B cell (primary cell): Measurements from ENCODE around the gene ASB7. TPM values are rescaled to one million over a fixed set of nuclear protein-coding genes. Genes with fewer than 3 reads are reported as not detected.

Source experiments
- ATAC-seq: fragments of 200-7000 bp; cut with Tn5 transposase; one replicate; pipeline ENCODE4 v1.10.0; 2021; ENCODE audit warnings: low read depth, mild to moderate bottlenecking, moderate number of reproducible peaks, moderate library complexity
- CTCF ChIA-PET: fragments of 350-600 bp; sonication (Branson Sonifier 250); formaldehyde crosslinking; loops from one replicate; lab custom pipeline; 2021; ENCODE audit warnings: antibody characterized with exemption, inconsistent platforms; lab: Charles Lee
- POLR2A ChIA-PET: fragments of 350-600 bp; sonication (Branson Sonifier 250); formaldehyde crosslinking; loops from one replicate; lab custom pipeline; 2021; ENCODE audit warnings: antibody characterized with exemption; lab: Charles Lee
- DNase-seq: peaks from one replicate; pipeline ENCODE4 v3.0.0; 2013
- H2AFZ ChIP-seq: 2 replicates; pipeline ENCODE4 v1.6.1; 2012; ENCODE audit warnings: mild to moderate bottlenecking, low read depth, low read length; ENCODE audit not compliant: insufficient read depth, poor library complexity, severe bottlenecking
- H3K27ac ChIP-seq, 2 donors: 1 replicate in 1 of 2; 2 replicates in 1 of 2; pipeline ENCODE4 v1.5.1; 2012 to 2013; ENCODE audit warnings: low read length in 2 of 2, mild to moderate bottlenecking in 2 of 2, moderate library complexity in 1 of 2
- H3K27me3 ChIP-seq, 4 experiments: fragments of 200-600 bp in 1 of 4; sonication (generic) in 1 of 4; replicated peaks in 1 of 4; 1 replicate in 2 of 4; 2 replicates in 2 of 4; pipeline versions ENCODE4 v1.6.1 to v1.7.0; 2013 to 2016; ENCODE audit warnings: low read length in 3 of 4, mild to moderate bottlenecking in 2 of 4, mixed read lengths in 1 of 4, moderate library complexity in 1 of 4; ENCODE audit not compliant: insufficient read depth in 4 of 4, control insufficient read depth in 3 of 4; ENCODE audit errors: control extremely low read depth in 1 of 4
- H3K36me3 ChIP-seq, 2 experiments: replicated peaks in 1 of 2; 1 replicate in 1 of 2; 2 replicates in 1 of 2; pipeline versions ENCODE4 v1.6.1 to v1.7.1; 2013; ENCODE audit warnings: low read length in 1 of 2; ENCODE audit not compliant: insufficient read depth in 2 of 2, control insufficient read depth in 1 of 2; ENCODE audit errors: control extremely low read depth in 1 of 2, extremely low read depth in 1 of 2
- H3K4me1 ChIP-seq, 2 donors: fragments of 200-600 bp in 1 of 2; sonication (generic) in 1 of 2; 1 replicate in 1 of 2; 2 replicates in 1 of 2; pipeline versions ENCODE4 v1.5.1 to v1.6.1; 2013 to 2017; ENCODE audit warnings: low read length in 2 of 2; ENCODE audit not compliant: control insufficient read depth in 2 of 2, insufficient read depth in 2 of 2
- H3K4me2 ChIP-seq: replicated peaks from 2 replicates; pipeline ENCODE3; 2012; ENCODE audit warnings: mild to moderate bottlenecking, low read depth, low read length; ENCODE audit not compliant: poor library complexity, severe bottlenecking
- H3K4me3 ChIP-seq, 5 experiments: fragments of 200-600 bp in 1 of 5; sonication (generic) in 1 of 5; 1 replicate in 3 of 5; 2 replicates in 2 of 5; pipeline versions ENCODE4 v1.5.1 to v1.7.0; 2011 to 2016; ENCODE audit warnings: low read length in 4 of 5, mild to moderate bottlenecking in 4 of 5, low read depth in 2 of 5, control low read depth in 1 of 5, moderate library complexity in 1 of 5; ENCODE audit not compliant: insufficient read depth in 1 of 5; ENCODE audit errors: control extremely low read depth in 1 of 5, extremely low read depth in 1 of 5
- H3K79me2 ChIP-seq: fragments of 200-600 bp; sonication (generic); one replicate; pipeline ENCODE4 v1.6.0; 2016; ENCODE audit warnings: low read length; ENCODE audit not compliant: control insufficient read depth, insufficient read depth
- H3K9ac ChIP-seq: fragments of 200-600 bp; sonication (generic); 2 replicates; pipeline ENCODE4 v1.6.1; 2017; ENCODE audit warnings: mild to moderate bottlenecking, low read length, moderate library complexity
- H3K9me3 ChIP-seq, 3 donors: one replicate each; pipeline versions ENCODE4 v1.6.1 to v1.7.1; 2013; ENCODE audit warnings: low read length in 2 of 3; ENCODE audit not compliant: control insufficient read depth in 2 of 3, insufficient read depth in 1 of 3; ENCODE audit errors: control extremely low read depth in 1 of 3
- H4K20me1 ChIP-seq: 2 replicates; pipeline ENCODE4 v1.6.0; 2012; ENCODE audit warnings: mild to moderate bottlenecking, low read length; ENCODE audit not compliant: insufficient read depth, control insufficient read depth, poor library complexity, severe bottlenecking
- H3K27ac Mint-ChIP-seq: one replicate; pipeline ENCODE4 v1.8.0; 2021; ENCODE audit warnings: mixed read lengths
- H3K27me3 Mint-ChIP-seq: one replicate; pipeline ENCODE4 v1.8.0; 2021; ENCODE audit warnings: mixed read lengths
- H3K4me1 Mint-ChIP-seq: one replicate; pipeline ENCODE4 v1.8.0; 2021; ENCODE audit warnings: mixed read lengths
- H3K4me3 Mint-ChIP-seq: one replicate; pipeline ENCODE4 v1.8.0; 2021; ENCODE audit warnings: mixed read lengths
- H3K9me3 Mint-ChIP-seq: one replicate; pipeline ENCODE4 v1.8.0; 2022; ENCODE audit warnings: mixed read lengths; ENCODE audit not compliant: insufficient read depth
- CTCF ChIP-seq: fragments of 200-600 bp; IDR thresholded peaks from one replicate; pipeline ENCODE4 v1.8.0; 2022; ENCODE audit warnings: antibody characterized with exemption, mild to moderate bottlenecking
- EZH2 ChIP-seq: IDR thresholded peaks from 2 replicates; pipeline ENCODE4 v1.6.1; 2012; ENCODE audit warnings: borderline replicate concordance, low read depth, mild to moderate bottlenecking, moderate library complexity, low read length; ENCODE audit not compliant: insufficient read depth, poor library complexity, severe bottlenecking
- WGBS: methylation state at CpG from one replicate; pipeline ENCODE4 v1.1.5; 2013; ENCODE audit warnings: missing lambda C conversion rate; ENCODE audit not compliant: insufficient coverage; 5-methylcytosine and 5-hydroxymethylcytosine counted together
- intact Hi-C: fragments of 100-400 bp; cut with micrococcal nuclease; formaldehyde crosslinking; loops from one replicate; pipeline ENCODE4 v1.10.0; 2022
- polyA plus RNA-seq: library from polyadenylated mRNA; depleted of rRNA; stranded (reverse); fragments of >200 nt; gene quantifications from 2 replicates; pipeline ENCODE4 v1.2.3, GENCODE V29; 2012
- total RNA-seq, 2 donors: library from RNA; stranded (reverse); fragments of 120-200 nt in 1 of 2; gene quantifications; 1 replicate in 1 of 2; 2 replicates in 1 of 2; pipeline versions ENCODE4 v1.2.3 to v1.2.4, GENCODE V29; 2013 to 2022

ASB7 gene
- total and polyA plus RNA-seq, 2 donors (not counting 1 experiment from before 2014, with no cell fraction given), result 12.1 to 25.0 TPM

GRCh38 chr15:100615801-100616200 is 13.4 kb downstream of the ASB7 start:
- TF ChIP-seq EZH2 (no peak), CTCF (no peak)
- CTCF ChIA-PET, result no interaction called here

GRCh38 chr15:100616700-100617099 is 14.3 kb downstream of the ASB7 start:
- ATAC-seq (no peak), DNase-seq (no peak)
- TF ChIP-seq CTCF (no peak), EZH2 (no peak)
- POLR2A ChIA-PET, result no interaction called here
- Histone ChIP-seq H3K36me3 (peaks cover 0 to 52% of the 10 kb centered on the region in 2 experiments), H4K20me1 (peaks cover 28% of the 10 kb centered on the region), H3K27me3 (no peaks in the 10 kb centered on the region), H3K4me1 (no peaks in the 10 kb centered on the region), H3K4me3 (no peak overlapping the region), H3K79me2 (peaks cover 44% of the 10 kb centered on the region), H3K9me3 (no peaks in the 10 kb centered on the region), H3K9ac (no peak overlapping the region), H2AFZ (no peak overlapping the region), H3K4me2 (no peak overlapping the region), H3K27ac (no peak overlapping the region)
- CTCF ChIA-PET, result no interaction called here
- intact Hi-C loops, result no loop called here
- H3K27me3 Mint-ChIP-seq, result no peaks in the 10 kb centered on the region
- no peak overlapping the region for H3K27ac Mint-ChIP-seq
- no peaks in the 10 kb centered on the region for H3K9me3 Mint-ChIP-seq
- H3K4me1 Mint-ChIP-seq, result peaks cover 12% of the 10 kb centered on the region
- H3K4me3 Mint-ChIP-seq, result no peak overlapping the region
- 95% methylated on average over 2 of the region's 2 CpGs for WGBS

More at GRCh38 chr15:100615801-100616200, 13.4 kb downstream of the ASB7 start:
- no peak overlapping the region for H3K9ac ChIP-seq
- DNase-seq, result no peak
- no peaks in the 10 kb centered on the region for H3K4me1 ChIP-seq
- peaks cover 12% of the 10 kb centered on the region for H3K4me1 Mint-ChIP-seq
- no peaks in the 10 kb centered on the region for H3K9me3 ChIP-seq
- peaks cover 28% of the 10 kb centered on the region for H4K20me1 ChIP-seq
- H3K27ac ChIP-seq, result no peak overlapping the region
- H3K27me3 Mint-ChIP-seq, result no peaks in the 10 kb centered on the region
- no peaks in the 10 kb centered on the region for H3K9me3 Mint-ChIP-seq
- H3K4me3 ChIP-seq, result no peak overlapping the region
- POLR2A ChIA-PET, result no interaction called here
- no peak overlapping the region for H2AFZ ChIP-seq
- H3K4me3 Mint-ChIP-seq, result no peak overlapping the region
- ATAC-seq, result no peak
- peaks cover 0 to 54% of the 10 kb centered on the region in 2 experiments for H3K36me3 ChIP-seq
- no peaks in the 10 kb centered on the region for H3K27me3 ChIP-seq
- H3K79me2 ChIP-seq, result peaks cover 50% of the 10 kb centered on the region
- no CpG with 5 or more reads among the region's 5 CpGs for WGBS
- H3K4me2 ChIP-seq, result no peak overlapping the region
- no peak overlapping the region for H3K27ac Mint-ChIP-seq
- intact Hi-C loops, result no loop called here
